ENCODE data around the gene CSRNP2.

DNA sequence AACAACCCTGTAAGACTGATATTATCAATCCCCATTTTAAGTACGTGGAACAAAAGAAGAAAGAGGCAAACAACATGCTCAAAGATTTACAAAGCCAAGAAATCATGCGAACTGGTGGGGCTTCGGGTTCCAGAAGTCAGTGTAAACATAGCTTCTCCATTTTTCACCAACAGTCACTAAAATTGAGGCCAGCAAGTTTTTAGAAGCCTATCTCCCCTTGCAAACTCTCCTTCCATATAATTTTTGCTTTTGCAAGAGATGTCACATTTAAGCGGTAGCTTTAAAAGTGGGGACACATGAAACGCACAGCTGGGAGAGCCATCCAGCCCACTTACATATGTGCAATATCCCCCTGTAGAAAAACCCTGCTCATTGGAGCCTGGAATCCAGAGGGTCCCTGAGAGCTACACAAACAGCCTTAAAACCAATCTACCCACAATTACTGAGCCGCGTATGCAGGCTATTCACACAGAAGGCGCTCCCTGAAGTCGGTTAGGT, 58.0 kb downstream of the CSRNP2 start:
- TF ChIP-seq, protein P1, sequence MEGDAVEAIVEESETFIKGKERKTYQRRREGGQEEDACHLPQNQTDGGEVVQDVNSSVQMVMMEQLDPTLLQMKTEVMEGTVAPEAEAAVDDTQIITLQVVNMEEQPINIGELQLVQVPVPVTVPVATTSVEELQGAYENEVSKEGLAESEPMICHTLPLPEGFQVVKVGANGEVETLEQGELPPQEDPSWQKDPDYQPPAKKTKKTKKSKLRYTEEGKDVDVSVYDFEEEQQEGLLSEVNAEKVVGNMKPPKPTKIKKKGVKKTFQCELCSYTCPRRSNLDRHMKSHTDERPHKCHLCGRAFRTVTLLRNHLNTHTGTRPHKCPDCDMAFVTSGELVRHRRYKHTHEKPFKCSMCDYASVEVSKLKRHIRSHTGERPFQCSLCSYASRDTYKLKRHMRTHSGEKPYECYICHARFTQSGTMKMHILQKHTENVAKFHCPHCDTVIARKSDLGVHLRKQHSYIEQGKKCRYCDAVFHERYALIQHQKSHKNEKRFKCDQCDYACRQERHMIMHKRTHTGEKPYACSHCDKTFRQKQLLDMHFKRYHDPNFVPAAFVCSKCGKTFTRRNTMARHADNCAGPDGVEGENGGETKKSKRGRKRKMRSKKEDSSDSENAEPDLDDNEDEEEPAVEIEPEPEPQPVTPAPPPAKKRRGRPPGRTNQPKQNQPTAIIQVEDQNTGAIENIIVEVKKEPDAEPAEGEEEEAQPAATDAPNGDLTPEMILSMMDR (IDR thresholded peaks at IDR 0.05), result no peak
- TF ChIP-seq POLR2A (IDR thresholded peaks at IDR 0.05), result no peak

All from lower leg skin (tissue), 3 donors.